ENCODE measurements around the gene ATP6V1C2.

- TF ChIP-seq CTCF (IDR thresholded peaks at IDR 0.05; ENCODE audit: poor library complexity, severe bottlenecking), result no peak
- no peak for TF ChIP-seq MXI1 (conservative IDR thresholded peaks at IDR 0.05; ENCODE audit: poor library complexity, severe bottlenecking)
- no peak for TF ChIP-seq RAD21 (conservative IDR thresholded peaks at IDR 0.05)
- TF ChIP-seq REST (IDR thresholded peaks at IDR 0.05; ENCODE audit: borderline replicate concordance), result no peak
- TF ChIP-seq SMC3 (conservative IDR thresholded peaks at IDR 0.05; ENCODE audit: poor library complexity), result no peak
- no peak for TF ChIP-seq EZH2 (IDR thresholded peaks at IDR 0.05; ENCODE audit: borderline replicate concordance, insufficient read depth, low read length, poor library complexity, severe bottlenecking)
- no peak for TF ChIP-seq POLR2AphosphoS5 (IDR thresholded peaks at IDR 0.05)
- TF ChIP-seq EP300 (conservative IDR thresholded peaks at IDR 0.05; ENCODE audit: poor library complexity, severe bottlenecking), result no peak
These were observed 89.1 kb downstream of the ATP6V1C2 start for GRCh38 chr2:10810202-10811161.

Measured in neural cell (in vitro differentiated cells).